Measurements from ENCODE around the gene SEMA5A. TPM values are rescaled to one million over a fixed set of nuclear protein-coding genes. Genes with fewer than 3 reads are reported as not detected.

The SEMA5A gene
- total RNA-seq, 1 donor from 2014 or later: 4.0 TPM

- no peak overlapping the region for H3K4me3 Mint-ChIP-seq (ENCODE audit: low read depth)
- peaks cover 1% of the 10 kb centered on the region for H3K36me3 Mint-ChIP-seq (ENCODE audit: insufficient read depth)
- peaks cover 14% of the 10 kb centered on the region for H3K9me3 Mint-ChIP-seq (ENCODE audit: low read depth)
- DNase-seq (ENCODE audit: low spot score, unreplicated experiment): no peak
- TF ChIP-seq CTCF (IDR thresholded peaks at IDR 0.05; ENCODE audit: unreplicated experiment): no peak
- H3K27me3 Mint-ChIP-seq: no peaks in the 10 kb centered on the region
- H3K27ac Mint-ChIP-seq: no peak overlapping the region
- no peaks in the 10 kb centered on the region for H3K4me1 Mint-ChIP-seq (ENCODE audit: low read depth)
Observed at GRCh38 chr5:9479990-9480389, 65.9 kb downstream of the SEMA5A start.

- H3K27ac Mint-ChIP-seq: no peak overlapping the region
- no peaks in the 10 kb centered on the region for H3K27me3 Mint-ChIP-seq
- H3K9me3 Mint-ChIP-seq (ENCODE audit: low read depth): peaks cover 14% of the 10 kb centered on the region
- H3K4me3 Mint-ChIP-seq (ENCODE audit: low read depth): no peak overlapping the region
- DNase-seq (ENCODE audit: low spot score, unreplicated experiment): no peak
- TF ChIP-seq CTCF (IDR thresholded peaks at IDR 0.05; ENCODE audit: unreplicated experiment): no peak
- no peaks in the 10 kb centered on the region for H3K4me1 Mint-ChIP-seq (ENCODE audit: low read depth)
- peaks cover 1% of the 10 kb centered on the region for H3K36me3 Mint-ChIP-seq (ENCODE audit: insufficient read depth)
Observed at GRCh38 chr5:9479361-9479760, 66.5 kb downstream of the SEMA5A start.

- peaks cover 14% of the 10 kb centered on the region for H3K9me3 Mint-ChIP-seq (ENCODE audit: low read depth)
Observed at GRCh38 chr5:9477537-9477936, 68.3 kb downstream of the SEMA5A start.

GRCh38 chr5:9474219-9475002 is 71.5 kb downstream of the SEMA5A start:
- Mint-ChIP-seq H3K27me3 (no peaks in the 10 kb centered on the region), H3K27ac (no peak overlapping the region), H3K4me3 (ENCODE audit: low read depth) (no peak overlapping the region), H3K4me1 (ENCODE audit: low read depth) (no peaks in the 10 kb centered on the region), H3K36me3 (ENCODE audit: insufficient read depth) (peaks cover 1% of the 10 kb centered on the region), H3K9me3 (ENCODE audit: low read depth) (peaks cover 14% of the 10 kb centered on the region)
- no peak for TF ChIP-seq CTCF (IDR thresholded peaks at IDR 0.05; ENCODE audit: unreplicated experiment)
- DNase-seq (ENCODE audit: low spot score, unreplicated experiment): no peak

More at GRCh38 chr5:9477537-9477936, 68.3 kb downstream of the SEMA5A start:
- H3K4me1 Mint-ChIP-seq (ENCODE audit: low read depth): no peaks in the 10 kb centered on the region
- peaks cover 1% of the 10 kb centered on the region for H3K36me3 Mint-ChIP-seq (ENCODE audit: insufficient read depth)
- no peak for DNase-seq (ENCODE audit: low spot score, unreplicated experiment)
- H3K27me3 Mint-ChIP-seq: no peaks in the 10 kb centered on the region
- H3K4me3 Mint-ChIP-seq (ENCODE audit: low read depth): no peak overlapping the region
- H3K27ac Mint-ChIP-seq: no peak overlapping the region
- no peak for TF ChIP-seq CTCF (IDR thresholded peaks at IDR 0.05; ENCODE audit: unreplicated experiment)

- DNase-seq (ENCODE audit: low spot score, unreplicated experiment): no peak
- Mint-ChIP-seq H3K36me3 (ENCODE audit: insufficient read depth) (peaks cover 1% of the 10 kb centered on the region), H3K9me3 (ENCODE audit: low read depth) (peaks cover 12% of the 10 kb centered on the region), H3K4me3 (ENCODE audit: low read depth) (no peak overlapping the region), H3K27me3 (no peaks in the 10 kb centered on the region), H3K4me1 (ENCODE audit: low read depth) (no peaks in the 10 kb centered on the region), H3K27ac (no peak overlapping the region)
- TF ChIP-seq CTCF (IDR thresholded peaks at IDR 0.05; ENCODE audit: unreplicated experiment): no peak
Observed at GRCh38 chr5:9473624-9474023, 72.3 kb downstream of the SEMA5A start.
